GM12801 (cell line): ENCODE measurements around the gene RAI2.

Experiments
- CTCF ChIP-seq: IDR thresholded peaks from one replicate; pipeline ENCODE4 v1.5.1; 2011; ENCODE audit warnings: control low read depth; ENCODE audit not compliant: insufficient read length; ENCODE audit errors: extremely low read depth

RAI2 gene

GRCh38 chrX:17759990-17760389 lies 101.1 kb downstream of the RAI2 start:
- TF ChIP-seq CTCF = no peak

GRCh38 chrX:17758382-17758781 lies 102.7 kb downstream of the RAI2 start:
- no peak for TF ChIP-seq CTCF

- no peak for TF ChIP-seq CTCF
These were observed 110.7 kb downstream of the RAI2 start for GRCh38 chrX:17750436-17750835.
